Mucosa of descending colon (tissue), 3 donors: ENCODE results near the gene BCORL1. TPM values are rescaled to one million over a fixed set of nuclear protein-coding genes. Genes with fewer than 3 reads are reported as not detected.

ENCODE experiments used
- ATAC-seq: fragments of 200-7000 bp; cut with Tn5 transposase; one replicate; pipeline ENCODE4 v1.9.1; 2020; ENCODE audit warnings: mild to moderate bottlenecking, moderate library complexity
- DNase-seq, 3 donors: peaks; one replicate each; pipeline ENCODE4 v3.0.0-alpha.2; 2020
- H3K36me3 ChIP-seq: fragments of 200-600 bp; one replicate; pipeline ENCODE4 v1.8.0; 2021; ENCODE audit warnings: low read depth, mild to moderate bottlenecking
- H3K4me1 ChIP-seq: fragments of 200-600 bp; one replicate; pipeline ENCODE4 v1.8.0; 2021; ENCODE audit warnings: low read depth, mild to moderate bottlenecking
- H3K4me3 ChIP-seq: fragments of 200-600 bp; one replicate; pipeline ENCODE4 v1.8.0; 2021; ENCODE audit warnings: mild to moderate bottlenecking
- H3K9me3 ChIP-seq: fragments of 200-600 bp; one replicate; pipeline ENCODE4 v1.8.0; 2021; ENCODE audit warnings: mild to moderate bottlenecking
- CTCF ChIP-seq: fragments of 200-600 bp; IDR thresholded peaks from one replicate; pipeline ENCODE4 v1.8.0; 2022; ENCODE audit warnings: antibody characterized with exemption, mild to moderate bottlenecking
- intact Hi-C, 2 donors: fragments of 100-400 bp; cut with DNase I in 1 of 2; cut with micrococcal nuclease in 1 of 2; formaldehyde crosslinking; loops; one replicate each; pipeline versions ENCODE4 v1.11.0 to v1.11.1; 2022; cut with DNase I, micrococcal nuclease
- total RNA-seq, 3 donors: library from RNA; stranded (reverse); fragmentation: NEBNext Ultra II Directional in 2 of 3; extraction: Animal tissue kit (Norgen Biotek cat#: 25700) in 2 of 3; gene quantifications; one replicate each; pipeline versions ENCODE4 v1.2.1 to v1.2.4, GENCODE V29; 2021 to 2023
- donor health status: DM: no; HTN: no; CAD: no; lungs with moderate emphysema.
- donor health status: DM: no; HTN: no; CAD: no.
- donor health status: DM: no; HTN: yes; CAD: no.

The BCORL1 gene
- total RNA-seq, 3 donors from 2014 or later: 7.3 to 24.2 (median 10.0) TPM

- Histone ChIP-seq H3K4me3 (no peak overlapping the region), H3K36me3 (no peaks in the 10 kb centered on the region), H3K9me3 (no peaks in the 10 kb centered on the region), H3K4me1 (no peaks in the 10 kb centered on the region)
- ATAC-seq (no peak), DNase-seq (no peak)
- no peak for TF ChIP-seq CTCF
- intact Hi-C loops: no loop called here
Measured at GRCh38 chrX:129998021-129998420, 15.6 kb downstream of the BCORL1 start.

GRCh38 chrX:130001893-130002292 is 19.5 kb downstream of the BCORL1 start:
- H3K4me1 ChIP-seq: no peaks in the 10 kb centered on the region
- no peak for DNase-seq
- TF ChIP-seq CTCF: no peak
- H3K36me3 ChIP-seq: no peaks in the 10 kb centered on the region
- no peak overlapping the region for H3K4me3 ChIP-seq
- intact Hi-C loops: no loop called here
- ATAC-seq: no peak
- no peaks in the 10 kb centered on the region for H3K9me3 ChIP-seq

GRCh38 chrX:130002541-130002940 is 20.1 kb downstream of the BCORL1 start:
- no peaks in the 10 kb centered on the region for H3K36me3 ChIP-seq
- DNase-seq (no peak), ATAC-seq (no peak)
- no peaks in the 10 kb centered on the region for H3K9me3 ChIP-seq
- no peak overlapping the region for H3K4me3 ChIP-seq
- no peak for TF ChIP-seq CTCF
- H3K4me1 ChIP-seq: no peaks in the 10 kb centered on the region
- intact Hi-C loops: no loop called here

GRCh38 chrX:130005089-130005807 is 22.8 kb downstream of the BCORL1 start:
- no peak for ATAC-seq
- no peak for TF ChIP-seq CTCF
- intact Hi-C loops: no loop called here

GRCh38 chrX:130009658-130010223 is 27.3 kb downstream of the BCORL1 start:
- Histone ChIP-seq H3K4me3 (no peak overlapping the region), H3K36me3 (no peaks in the 10 kb centered on the region), H3K4me1 (no peaks in the 10 kb centered on the region), H3K9me3 (no peaks in the 10 kb centered on the region)
- intact Hi-C loops: no loop called here
- ATAC-seq (no peak), DNase-seq (no peak)
- no peak for TF ChIP-seq CTCF

More at GRCh38 chrX:130005089-130005807, 22.8 kb downstream of the BCORL1 start:
- no peaks in the 10 kb centered on the region for H3K4me1 ChIP-seq
- H3K36me3 ChIP-seq: no peaks in the 10 kb centered on the region
- H3K4me3 ChIP-seq: no peak overlapping the region
- H3K9me3 ChIP-seq: no peaks in the 10 kb centered on the region
- DNase-seq: no peak
